ENCODE results near the gene SAMD4A.
A peak's percentile ranks its signal among the peaks of the same experiment; 100 is the strongest.

Gene SAMD4A

GRCh38 chr14:54680651-54681050 is 113.7 kb downstream of the SAMD4A start:
- no peak for DNase-seq (ENCODE audit: low read depth, low spot score)

GRCh38 chr14:54681811-54682261 is 114.9 kb downstream of the SAMD4A start:
- no peak for DNase-seq (ENCODE audit: low read depth, low spot score)

GRCh38 chr14:54682578-54682977 is 115.7 kb downstream of the SAMD4A start:
- DNase-seq (ENCODE audit: low read depth, low spot score), result no peak

GRCh38 chr14:54683882-54684794 is 117.2 kb downstream of the SAMD4A start:
- no peak for DNase-seq (ENCODE audit: low read depth, low spot score)

- DNase-seq (ENCODE audit: low read depth, low spot score), result no peak
Observed at GRCh38 chr14:54685286-54685845, 118.4 kb downstream of the SAMD4A start.

- DNase-seq (ENCODE audit: low read depth, low spot score), result no peak
Observed at GRCh38 chr14:54686219-54686870, 119.4 kb downstream of the SAMD4A start.

- DNase-seq (ENCODE audit: low read depth, low spot score), result no peak
Observed at GRCh38 chr14:54686871-54687749, 120.2 kb downstream of the SAMD4A start.

- no peak for DNase-seq (ENCODE audit: low read depth, low spot score)
Observed at GRCh38 chr14:54687750-54688119, 120.8 kb downstream of the SAMD4A start.

GRCh38 chr14:54688229-54688628 is 121.3 kb downstream of the SAMD4A start:
- no peak for DNase-seq (ENCODE audit: low read depth, low spot score)

GRCh38 chr14:54689928-54690327 is 123.0 kb downstream of the SAMD4A start:
- DNase-seq (ENCODE audit: low read depth, low spot score), result no peak

- no peak for DNase-seq (ENCODE audit: low read depth, low spot score)
Observed at GRCh38 chr14:54690887-54691286, 124.0 kb downstream of the SAMD4A start.

- DNase-seq (ENCODE audit: low read depth, low spot score), result peak; percentile 54
Observed at GRCh38 chr14:54691525-54692283, 124.8 kb downstream of the SAMD4A start.

- no peak for DNase-seq (ENCODE audit: low read depth, low spot score)
Observed at GRCh38 chr14:54692284-54692772, 125.4 kb downstream of the SAMD4A start.

GRCh38 chr14:54693761-54694160 is 126.8 kb downstream of the SAMD4A start:
- no peak for DNase-seq (ENCODE audit: low read depth, low spot score)

GRCh38 chr14:54695196-54695595 is 128.3 kb downstream of the SAMD4A start:
- no peak for DNase-seq (ENCODE audit: low read depth, low spot score)

GRCh38 chr14:54697001-54697400 is 130.1 kb downstream of the SAMD4A start:
- DNase-seq (ENCODE audit: low read depth, low spot score), result no peak

- DNase-seq (ENCODE audit: low read depth, low spot score), result no peak
Observed at GRCh38 chr14:54697803-54698202, 130.9 kb downstream of the SAMD4A start.

GRCh38 chr14:54698501-54698900 is 131.6 kb downstream of the SAMD4A start:
- no peak for DNase-seq (ENCODE audit: low read depth, low spot score)

GRCh38 chr14:54698966-54699530 is 132.1 kb downstream of the SAMD4A start:
- DNase-seq (ENCODE audit: low read depth, low spot score), result no peak

GRCh38 chr14:54699735-54700134 is 132.8 kb downstream of the SAMD4A start:
- DNase-seq (ENCODE audit: low read depth, low spot score), result no peak

All from smooth muscle cell of the brain vasculature (primary cell).